OCI-M2 (cell line): ENCODE results near the gene TMCC2.

ENCODE experiments used
- DNase-seq: peaks from one replicate; lab custom pipeline; 2025; ENCODE audit not compliant: unreplicated experiment; lab: John Stamatoyannopoulos, UW

The TMCC2 gene

DNA sequence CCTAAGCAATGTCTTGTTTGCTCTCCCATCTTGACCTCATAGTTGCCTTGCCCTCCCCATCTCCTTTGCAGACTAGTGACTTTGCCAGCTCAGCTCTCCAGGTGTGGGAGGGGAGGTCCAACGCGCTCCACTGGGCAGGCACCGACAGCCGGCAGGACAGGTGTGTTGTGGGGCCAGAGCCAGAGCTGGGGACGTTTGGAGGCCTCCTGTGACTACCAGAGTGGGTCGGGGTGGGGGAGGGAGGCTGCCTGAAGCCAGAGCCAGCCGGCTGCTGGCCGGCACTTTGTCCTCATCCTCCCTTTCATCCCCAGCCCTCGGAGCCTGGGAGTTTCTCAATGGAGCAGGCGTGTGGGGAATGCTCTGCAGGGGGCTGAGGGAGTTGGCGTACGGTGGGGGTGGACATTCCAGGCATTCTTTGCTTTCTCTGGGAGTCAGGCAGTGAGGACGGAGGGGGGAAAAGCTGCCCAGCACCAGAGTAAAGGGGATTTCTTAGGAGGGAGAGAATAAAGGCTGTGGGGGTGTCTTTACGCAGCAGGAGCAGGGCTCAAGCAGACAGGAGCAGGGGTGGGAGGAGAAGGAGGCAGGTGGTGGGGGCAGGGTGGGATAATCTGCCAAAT, 73.6 kb downstream of the TMCC2 start:
- no peak for DNase-seq

DNA sequence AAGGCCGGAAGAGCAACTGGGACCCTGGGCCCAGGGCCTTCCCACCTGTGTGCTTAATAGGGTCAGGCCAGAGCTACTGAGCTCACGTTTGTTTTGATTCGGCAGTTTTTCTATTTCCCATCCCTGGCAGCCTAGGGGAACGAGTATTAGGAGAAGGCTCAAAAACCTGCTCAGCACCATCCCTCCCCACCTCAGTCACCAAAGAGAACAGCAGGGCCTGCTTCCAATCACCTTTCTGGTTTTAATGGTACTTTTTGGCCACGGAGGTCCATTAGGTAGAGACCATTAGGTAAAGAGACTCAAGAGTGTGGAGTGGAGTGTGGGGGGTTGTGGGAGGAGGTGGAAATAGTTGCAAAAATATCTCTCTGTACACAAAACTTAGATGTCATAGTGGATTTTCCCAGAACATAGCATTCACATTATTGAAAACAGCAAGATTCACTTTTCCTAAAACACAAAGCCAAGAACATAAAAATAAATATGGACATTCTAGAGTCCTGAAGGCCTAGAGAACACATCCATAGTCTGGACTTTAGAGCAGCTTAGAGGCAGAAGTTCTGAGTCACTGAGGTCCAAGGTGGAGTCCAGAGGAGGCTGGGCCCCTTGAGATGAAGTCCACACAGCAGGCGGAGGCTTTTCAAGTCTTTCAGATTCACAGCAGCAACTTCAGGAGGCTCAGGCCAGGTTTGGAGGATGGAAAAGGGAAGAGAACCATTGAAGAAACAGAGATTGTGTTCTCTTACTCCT, 74.3 kb downstream of the TMCC2 start:
- DNase-seq = no peak

DNA sequence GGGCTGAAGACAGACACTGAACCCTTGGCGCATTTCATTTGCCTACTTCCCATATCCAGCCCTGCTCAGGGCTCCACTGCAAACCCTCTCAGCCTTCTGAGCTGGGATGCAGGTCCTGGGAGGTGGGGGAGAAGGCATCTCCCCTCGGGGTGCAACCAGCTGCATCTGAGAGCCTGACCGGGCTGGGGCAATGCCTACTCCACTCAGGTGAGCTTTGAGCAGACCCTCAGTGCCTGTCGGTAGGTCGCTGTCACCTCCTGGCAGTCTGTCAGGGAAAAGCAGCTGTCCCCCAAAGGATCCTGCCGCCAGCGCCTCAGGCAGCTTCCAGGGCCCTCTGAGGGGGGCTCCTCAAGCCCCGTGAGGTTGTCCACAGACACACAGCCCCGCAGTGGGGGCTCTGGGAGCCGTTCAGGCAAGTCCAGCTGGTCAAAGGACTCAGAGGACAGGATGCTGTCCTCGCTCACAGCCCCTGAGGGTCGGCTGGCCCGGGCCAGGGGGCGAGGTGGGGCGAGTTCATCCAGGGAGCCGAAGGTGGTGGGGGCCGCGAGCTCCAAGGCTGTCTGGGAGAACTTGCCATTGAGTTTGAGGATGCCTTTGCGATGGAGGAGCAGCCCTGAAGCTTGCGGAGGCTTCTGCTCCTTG, 75.6 kb downstream of the TMCC2 start:
- no peak for DNase-seq

DNA sequence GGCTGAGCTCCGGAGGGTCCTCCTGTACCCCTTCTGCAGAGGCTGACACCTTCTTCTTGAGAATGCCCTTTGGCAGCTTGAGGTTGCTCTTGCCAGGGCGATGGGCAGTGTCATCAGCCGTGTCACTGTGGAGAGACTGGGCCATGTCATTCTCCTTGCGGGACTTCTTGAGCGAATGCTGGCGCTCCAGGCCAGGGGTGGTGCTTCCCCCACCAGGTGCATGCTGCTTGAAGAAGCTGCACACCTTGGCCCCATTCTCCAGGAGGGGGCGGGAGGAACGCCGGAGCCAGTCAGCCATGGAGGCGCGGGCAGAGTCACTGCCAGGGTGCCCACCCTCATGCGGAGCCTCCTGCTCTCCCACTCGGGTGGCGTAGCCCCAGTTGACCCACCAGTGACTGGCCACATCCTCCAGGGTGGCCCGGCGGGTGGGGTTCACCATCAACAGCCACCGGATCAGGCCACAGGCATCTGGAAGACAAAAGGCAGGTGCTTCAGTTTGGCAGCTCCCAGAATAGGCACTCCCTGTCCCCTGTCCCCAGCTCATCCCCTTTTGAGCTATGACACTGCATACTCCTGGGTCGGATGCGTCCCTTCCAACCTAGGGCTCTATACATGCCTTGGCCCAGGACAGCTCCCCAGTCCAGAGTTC, 76.4 kb downstream of the TMCC2 start:
- no peak for DNase-seq

DNA sequence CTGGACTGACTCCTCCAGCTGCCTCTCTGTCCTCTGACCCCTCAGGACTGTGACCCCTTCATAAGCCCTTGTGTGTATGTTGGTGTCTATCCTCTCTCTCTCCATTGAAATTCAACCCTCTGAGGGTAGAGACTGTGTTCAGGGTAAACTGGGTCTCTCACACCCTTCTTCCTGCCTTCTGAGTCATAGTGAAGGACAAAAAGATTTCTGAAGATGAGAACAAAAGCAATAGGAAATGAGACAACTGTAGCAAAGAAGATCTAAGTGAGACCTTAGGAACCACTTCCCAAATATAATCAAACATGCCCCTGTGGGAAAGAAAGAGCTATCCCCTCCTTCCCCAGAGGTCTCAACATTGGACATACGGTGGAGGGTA, 76.9 kb downstream of the TMCC2 start:
- no peak for DNase-seq

DNA sequence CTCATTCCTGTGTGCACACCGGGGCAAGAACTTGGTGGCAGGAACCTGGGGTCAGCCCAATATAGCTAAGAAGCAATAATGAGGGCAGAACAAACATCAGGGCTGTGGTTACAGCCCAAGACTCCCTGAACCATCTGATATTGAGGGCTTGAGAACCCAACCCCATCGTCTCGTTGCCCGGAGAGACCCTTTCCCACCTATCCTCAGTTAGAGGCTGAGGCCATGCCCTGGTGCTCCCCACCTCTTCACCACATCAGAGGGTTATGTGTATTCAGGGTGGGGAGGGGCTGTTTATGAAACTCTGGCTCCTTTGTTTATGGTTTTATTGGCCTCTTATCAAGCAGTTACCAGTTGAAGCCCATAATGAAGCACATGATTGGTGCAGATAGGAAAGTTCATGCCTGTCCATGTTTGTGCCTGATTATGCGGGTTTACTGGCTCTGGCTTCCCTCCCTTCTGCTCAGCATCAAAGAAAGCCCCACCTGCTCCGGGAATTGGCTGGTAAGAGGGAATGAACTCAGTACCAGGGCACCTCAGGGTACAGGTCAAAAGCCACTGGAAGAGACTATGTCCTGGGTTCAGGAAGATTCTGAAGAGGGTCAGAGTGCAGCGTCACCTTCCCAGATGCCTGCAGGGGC, 79.3 kb downstream of the TMCC2 start:
- DNase-seq = no peak

DNA sequence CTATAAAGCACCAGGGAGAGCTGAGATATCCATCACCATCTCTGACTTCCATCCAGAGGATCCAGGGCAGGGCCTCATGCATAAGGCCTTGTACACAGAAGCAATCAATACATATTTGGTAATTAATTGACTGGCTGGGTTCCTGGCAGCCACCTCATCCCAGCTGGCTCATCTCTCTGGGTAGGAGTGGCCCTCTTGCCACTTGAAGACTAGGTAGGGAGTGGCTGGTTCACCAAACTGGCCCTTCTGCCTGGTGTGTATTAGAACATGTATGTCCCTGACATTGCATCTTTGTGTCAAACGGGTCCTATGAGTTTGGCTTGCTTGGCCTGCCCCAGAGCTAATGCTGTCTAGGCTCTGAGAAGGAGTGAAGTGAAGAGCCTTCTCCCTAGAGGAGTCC, 82.0 kb downstream of the TMCC2 start:
- no peak for DNase-seq

DNA sequence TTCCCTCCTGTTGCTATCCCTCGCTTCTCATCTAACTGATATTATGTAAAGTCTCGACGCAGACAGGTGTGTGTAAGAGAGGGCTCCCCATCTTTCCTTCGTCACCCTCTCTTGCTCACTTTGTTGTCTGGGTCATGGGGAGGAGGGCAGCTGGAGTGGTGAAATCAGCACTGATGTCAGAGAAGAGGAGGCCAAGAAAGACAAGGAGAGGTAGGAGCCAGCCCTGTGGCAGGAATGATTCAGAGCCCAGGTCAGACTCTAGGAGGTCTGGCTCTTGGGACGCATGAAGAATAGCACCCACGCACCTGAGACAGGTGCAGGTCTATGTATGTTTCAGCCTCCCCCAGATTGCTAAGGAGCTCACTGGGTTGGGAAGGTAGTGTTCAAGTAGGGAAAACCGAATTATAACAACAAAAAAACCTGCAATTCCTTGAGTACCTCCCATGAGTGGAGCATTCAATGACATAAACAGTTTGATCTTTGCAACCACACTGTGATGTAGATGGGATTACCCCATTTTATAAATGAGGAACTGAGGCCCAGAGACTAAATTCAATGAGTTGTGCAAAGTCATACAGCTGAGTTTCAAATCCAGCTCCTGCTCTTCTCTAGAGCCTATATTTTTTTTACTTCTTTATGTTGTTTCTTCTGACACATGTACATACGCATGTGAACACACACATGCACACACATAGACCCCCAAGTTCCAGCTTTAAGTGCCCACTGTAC, 83.4 kb downstream of the TMCC2 start:
- DNase-seq = no peak

DNA sequence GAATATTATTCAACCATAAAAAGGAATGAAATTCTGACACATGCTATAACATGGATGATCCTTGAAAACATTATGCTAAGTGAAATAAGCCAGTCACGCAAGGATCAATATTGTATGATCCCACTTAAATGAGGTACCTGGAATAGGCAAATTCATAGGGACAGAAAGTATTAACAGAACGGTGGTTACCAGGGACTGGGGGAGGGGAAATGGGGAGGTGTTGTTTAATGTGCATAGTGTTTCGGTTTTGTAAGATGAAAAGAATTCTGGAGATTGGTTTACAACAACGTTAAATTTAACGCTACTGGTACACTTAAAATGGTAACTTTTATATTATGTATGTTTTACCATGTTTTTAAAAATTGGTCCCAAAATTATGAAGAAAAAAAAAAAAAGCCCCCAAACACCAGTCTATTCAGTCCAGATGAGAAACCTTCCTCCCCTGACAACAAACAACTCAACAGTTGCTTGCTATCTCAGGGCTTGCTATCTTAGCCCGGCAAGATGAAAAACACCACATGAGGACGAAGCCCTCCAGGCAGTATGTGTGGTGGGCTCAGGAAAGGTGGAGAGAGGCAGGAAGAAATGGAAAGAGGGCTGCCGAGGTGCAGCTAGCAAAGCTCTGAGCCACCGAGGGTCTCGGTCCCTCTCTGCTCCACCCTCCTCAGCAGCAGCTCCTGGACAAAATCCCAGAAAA, 85.3 kb downstream of the TMCC2 start:
- no peak for DNase-seq

DNA sequence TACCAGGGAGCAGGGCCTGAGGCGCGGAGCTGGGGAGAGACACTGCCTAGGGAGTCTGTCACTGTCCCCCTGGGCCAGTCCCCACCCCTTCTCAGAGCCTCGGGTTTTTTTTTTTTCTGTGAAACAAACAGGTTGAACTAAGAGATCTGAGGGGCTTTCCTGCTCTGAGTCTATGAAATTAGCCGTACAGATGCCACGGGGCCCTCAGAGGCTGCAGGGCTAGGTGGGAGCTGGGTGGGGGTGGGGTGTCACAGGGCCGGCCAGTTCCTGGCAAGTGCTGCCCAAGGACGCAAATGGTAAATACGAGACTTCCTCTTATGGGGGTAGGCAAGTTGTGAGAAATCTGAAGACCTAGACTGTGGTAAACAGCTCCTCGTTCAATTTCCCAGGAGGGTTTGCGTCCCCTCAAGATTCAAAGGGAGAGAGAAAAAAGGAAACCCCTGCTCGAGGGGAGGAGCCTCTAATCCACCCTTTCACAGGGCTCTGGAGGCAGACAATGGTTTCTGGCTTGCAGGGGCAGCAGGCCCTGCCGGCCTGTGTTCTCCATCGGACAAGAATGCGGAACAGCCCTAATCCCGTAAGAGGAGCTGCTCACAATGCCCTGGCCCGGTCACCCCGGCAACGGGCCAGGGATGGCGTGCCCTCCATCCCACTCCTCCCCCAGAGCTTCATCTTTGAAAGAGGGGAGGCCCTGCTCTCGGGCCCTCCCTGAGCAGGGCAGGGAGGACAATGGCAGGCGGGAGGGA, 86.0 kb downstream of the TMCC2 start:
- no peak for DNase-seq

DNA sequence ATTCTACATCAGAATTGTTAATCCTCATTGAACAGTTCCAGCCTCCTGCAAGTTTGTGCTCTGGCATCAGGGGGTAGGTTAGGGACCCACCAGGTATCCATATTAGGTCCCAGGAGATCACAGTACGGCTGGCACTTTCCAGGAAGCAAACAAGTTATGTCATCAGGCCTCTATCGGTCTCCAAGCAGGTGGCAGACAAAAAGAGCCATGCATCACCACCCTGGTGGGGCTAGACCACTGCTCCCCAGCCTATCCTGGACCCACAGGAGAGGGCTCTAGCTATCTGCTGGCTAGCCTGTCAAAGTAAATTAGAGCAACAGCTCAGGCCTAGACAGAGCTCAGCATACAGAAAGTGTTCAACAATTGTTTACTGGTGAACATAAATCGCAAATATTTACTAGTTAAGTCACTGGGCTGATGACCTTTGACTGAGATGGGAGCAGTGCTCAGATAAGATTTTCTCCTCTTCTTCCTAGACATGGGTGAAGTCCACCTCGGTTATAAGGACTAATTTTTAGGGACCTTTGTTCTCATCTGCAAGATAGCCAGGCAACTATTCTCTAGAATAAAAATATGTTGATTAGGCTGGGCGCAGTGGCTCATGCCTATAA, 87.4 kb downstream of the TMCC2 start:
- no peak for DNase-seq

DNA sequence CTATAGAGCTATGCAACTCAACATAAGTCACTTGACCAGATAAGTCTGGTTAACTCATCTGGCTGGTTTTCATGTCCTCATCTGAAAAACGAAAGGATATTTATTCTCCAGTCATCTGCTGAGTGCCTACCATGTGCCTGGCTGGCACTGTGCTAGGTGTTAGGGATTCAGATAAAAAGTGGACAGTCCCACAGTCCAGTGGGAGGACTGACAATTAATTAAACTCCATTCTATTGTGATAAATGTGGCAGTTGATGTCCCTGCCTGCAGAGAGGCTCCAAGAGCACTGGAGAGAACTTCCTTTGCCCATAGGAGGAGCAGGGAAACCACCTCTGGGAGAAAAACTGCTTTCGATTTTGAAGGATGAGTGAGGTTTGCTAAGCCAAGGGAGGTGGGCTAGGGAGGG, 88.4 kb downstream of the TMCC2 start:
- no peak for DNase-seq

DNA sequence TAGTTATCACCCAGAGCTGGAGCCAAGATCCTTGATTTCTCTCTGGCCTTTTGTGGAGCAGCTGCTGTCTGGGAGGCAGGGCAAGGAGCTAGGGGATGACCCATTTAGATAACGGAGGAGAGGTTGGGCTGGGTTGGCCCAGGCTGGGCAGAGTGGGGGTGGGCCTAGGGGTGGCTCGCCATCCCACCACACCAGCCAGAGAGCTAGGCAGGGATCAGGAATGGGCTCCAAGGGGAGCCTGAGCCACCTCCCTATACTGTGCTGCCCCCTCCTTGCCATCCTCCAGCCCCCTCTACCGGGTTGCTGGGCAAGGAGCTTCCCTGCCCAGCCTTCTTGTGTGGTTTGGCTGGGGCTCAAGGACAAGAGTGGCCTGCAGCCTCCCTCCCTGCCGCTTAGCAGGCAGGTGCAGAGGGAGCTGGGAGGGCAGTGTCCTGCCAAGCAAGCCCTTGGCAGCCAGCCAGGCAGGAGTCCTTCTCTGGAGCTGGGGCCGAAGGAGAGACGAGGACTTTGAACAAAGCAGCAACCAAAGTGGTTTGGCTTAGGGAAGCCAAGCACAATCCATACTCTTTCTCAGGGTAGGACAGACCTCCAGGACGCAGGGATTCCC, 89.7 kb downstream of the TMCC2 start:
- DNase-seq = no peak

DNA sequence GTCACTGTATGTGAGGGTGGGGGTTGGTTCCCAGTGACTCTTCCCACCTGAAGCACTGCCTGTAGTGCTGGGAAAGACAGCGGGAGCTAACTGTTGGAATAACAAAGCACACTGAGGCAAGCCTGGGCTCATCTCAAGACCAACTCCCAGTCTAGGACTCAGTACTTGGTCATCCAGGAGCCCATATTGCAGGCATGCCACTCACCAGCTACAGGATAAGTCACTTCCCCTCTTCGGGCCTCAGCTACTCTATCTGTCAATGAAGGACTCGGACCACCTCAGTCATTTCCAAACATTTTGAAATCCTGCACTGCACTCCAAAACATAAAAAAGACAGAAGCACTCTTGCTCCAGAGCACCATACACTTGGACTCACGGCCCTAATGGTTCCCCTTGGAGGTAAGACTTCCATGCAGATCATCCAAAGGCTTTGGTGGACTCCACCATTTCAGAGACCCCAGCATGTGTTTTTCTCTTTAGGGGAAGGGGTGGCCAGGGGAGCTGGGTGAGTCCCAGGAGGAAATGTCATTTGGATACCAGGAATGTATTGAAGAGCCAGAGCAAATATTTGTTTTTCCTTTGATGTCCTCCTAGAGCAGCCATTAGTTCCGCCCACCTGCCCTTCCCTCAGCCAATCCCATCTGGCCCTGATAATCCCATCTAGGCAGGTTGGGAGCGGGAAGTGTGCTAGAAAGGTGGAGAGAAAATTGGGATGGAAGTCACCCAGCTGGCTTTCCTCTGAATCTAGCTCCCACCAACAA, 90.7 kb downstream of the TMCC2 start:
- DNase-seq = no peak

DNA sequence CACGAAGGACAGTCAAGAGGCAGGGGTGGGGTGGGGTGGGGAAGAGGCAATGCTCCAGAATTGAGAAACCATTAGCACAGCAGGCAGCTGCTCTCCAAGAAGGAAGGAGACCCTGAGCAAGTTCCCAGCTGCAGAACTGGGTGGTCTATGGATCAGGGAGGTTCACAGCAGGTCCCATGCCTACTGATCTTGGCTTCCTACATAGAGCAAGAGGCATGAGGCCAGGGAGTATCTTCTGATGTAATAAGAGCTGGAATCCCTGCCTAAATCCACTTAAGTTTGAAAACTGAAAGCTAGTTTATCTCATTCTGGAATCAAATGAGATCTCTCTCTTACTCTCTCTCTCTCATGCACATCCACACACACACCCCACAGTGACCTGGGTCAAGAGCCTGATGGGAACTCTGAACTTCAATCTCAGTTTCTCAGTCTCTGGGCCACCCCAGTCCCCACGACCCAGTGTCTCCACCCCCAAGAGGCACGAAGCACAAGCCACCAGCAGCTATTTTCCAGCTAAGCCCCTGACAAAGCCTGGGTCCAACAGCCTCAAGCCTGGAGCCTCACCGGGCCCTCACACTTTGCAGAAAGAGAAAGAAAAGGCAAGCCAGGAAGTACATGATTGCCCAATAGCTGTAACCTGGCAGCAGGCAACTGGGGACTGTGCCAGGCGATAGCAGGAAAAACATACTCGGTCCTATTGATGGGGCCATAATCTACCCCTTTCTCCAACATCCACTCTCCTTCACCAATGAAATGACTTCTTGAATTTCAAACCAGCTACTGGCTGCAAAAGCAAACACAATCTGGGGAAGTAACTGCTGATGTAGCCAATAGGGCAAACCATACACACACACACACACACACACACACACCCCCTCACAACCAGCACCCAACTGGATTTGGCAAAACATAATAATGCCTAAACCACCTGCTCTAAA, 91.6 kb downstream of the TMCC2 start:
- no peak for DNase-seq

DNA sequence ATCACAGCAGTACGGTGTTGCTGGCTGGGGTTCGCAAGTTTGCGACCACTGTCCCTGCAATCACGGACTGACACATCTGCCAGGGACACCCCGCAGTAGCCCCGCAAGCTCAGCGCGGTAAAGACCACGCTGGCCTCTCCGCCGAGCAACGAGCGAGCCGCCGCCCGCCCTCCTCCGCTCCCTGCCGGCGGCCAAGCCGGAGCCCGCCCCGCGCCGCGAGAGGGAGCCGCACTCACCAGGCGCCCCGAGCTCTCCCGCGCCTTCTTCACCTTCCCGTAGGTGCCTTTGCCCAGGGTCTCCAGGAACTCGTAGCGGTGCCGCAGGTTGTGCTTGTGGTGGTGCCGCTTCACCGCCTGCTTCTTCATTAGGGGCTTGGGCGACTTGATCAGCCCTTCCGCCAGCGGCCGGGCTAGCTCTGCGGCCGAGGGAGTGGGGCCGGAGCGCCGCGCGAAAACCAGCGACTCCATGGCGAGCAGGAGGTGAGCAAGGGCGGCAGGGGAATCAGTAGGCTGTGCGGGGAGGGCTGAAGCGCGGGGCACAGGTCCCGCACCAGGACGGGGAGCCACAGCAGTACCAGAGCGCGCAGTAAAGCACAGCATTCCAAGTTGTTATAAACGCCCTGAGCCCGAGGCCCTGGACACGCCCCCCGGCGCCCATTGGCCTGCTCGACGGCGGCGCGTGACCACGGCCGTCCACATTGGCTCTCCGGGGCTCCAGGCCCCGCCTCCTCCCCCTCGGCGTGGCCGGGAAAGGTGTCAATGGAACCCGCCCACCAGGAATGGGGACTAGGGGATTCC, 93.6 kb downstream of the TMCC2 start, which contains the start of gene NUAK2:
TSS of gene NUAK2 (minus strand) at position 584 of the 797 bp plus-strand sequence. CDS start at position 467, 117 bp downstream.
- DNase-seq = no peak
